Measurements from ENCODE around the gene RANGRF.

RANGRF gene

GRCh38 chr17:8266648-8267479 is 21.6 kb upstream of the RANGRF start:
- Mint-ChIP-seq H3K36me3 (peaks cover 13% of the 10 kb centered on the region), H3K27me3 (no peaks in the 10 kb centered on the region), H3K4me3 (no peak overlapping the region), H3K27ac (no peak overlapping the region), H3K9me3 (no peaks in the 10 kb centered on the region), H3K4me1 (no peaks in the 10 kb centered on the region)

GRCh38 chr17:8267480-8268147 is 20.9 kb upstream of the RANGRF start:
- Mint-ChIP-seq H3K4me3 (no peak overlapping the region), H3K27ac (no peak overlapping the region), H3K36me3 (peaks cover 13% of the 10 kb centered on the region), H3K4me1 (no peaks in the 10 kb centered on the region), H3K27me3 (no peaks in the 10 kb centered on the region), H3K9me3 (no peaks in the 10 kb centered on the region)

- H3K4me1 Mint-ChIP-seq: no peaks in the 10 kb centered on the region
Measured at GRCh38 chr17:8268550-8269298, 19.7 kb upstream of the RANGRF start.

GRCh38 chr17:8272421-8272820 is 16.0 kb upstream of the RANGRF start:
- Mint-ChIP-seq H3K27ac (no peak overlapping the region), H3K4me1 (no peaks in the 10 kb centered on the region), H3K27me3 (no peaks in the 10 kb centered on the region)

More at GRCh38 chr17:8268550-8269298, 19.7 kb upstream of the RANGRF start:
- Mint-ChIP-seq H3K36me3 (peaks cover 9% of the 10 kb centered on the region), H3K27me3 (no peaks in the 10 kb centered on the region), H3K27ac (no peak overlapping the region), H3K4me3 (no peak overlapping the region), H3K9me3 (no peaks in the 10 kb centered on the region)

GRCh38 chr17:8273884-8274444 is 14.5 kb upstream of the RANGRF start:
- Mint-ChIP-seq H3K9me3 (no peaks in the 10 kb centered on the region), H3K27me3 (no peaks in the 10 kb centered on the region), H3K27ac (no peak overlapping the region), H3K4me1 (no peaks in the 10 kb centered on the region), H3K36me3 (peaks cover 6% of the 10 kb centered on the region), H3K4me3 (no peak overlapping the region)

More at GRCh38 chr17:8272421-8272820, 16.0 kb upstream of the RANGRF start:
- Mint-ChIP-seq H3K36me3 (peaks cover 6% of the 10 kb centered on the region), H3K4me3 (no peak overlapping the region), H3K9me3 (no peaks in the 10 kb centered on the region)

- Mint-ChIP-seq H3K36me3 (peaks cover 6% of the 10 kb centered on the region), H3K9me3 (no peaks in the 10 kb centered on the region), H3K27me3 (no peaks in the 10 kb centered on the region), H3K4me3 (no peak overlapping the region), H3K27ac (no peak overlapping the region), H3K4me1 (no peaks in the 10 kb centered on the region)
Measured at GRCh38 chr17:8274816-8275215, 13.7 kb upstream of the RANGRF start.

GRCh38 chr17:8275421-8276290 is 12.8 kb upstream of the RANGRF start:
- no peaks in the 10 kb centered on the region for H3K9me3 Mint-ChIP-seq
- no peaks in the 10 kb centered on the region for H3K4me1 Mint-ChIP-seq
- H3K36me3 Mint-ChIP-seq: peaks cover 6% of the 10 kb centered on the region
- H3K4me3 Mint-ChIP-seq: no peak overlapping the region
- H3K27ac Mint-ChIP-seq: no peak overlapping the region
- H3K27me3 Mint-ChIP-seq: no peaks in the 10 kb centered on the region

GRCh38 chr17:8277317-8277716 is 11.2 kb upstream of the RANGRF start:
- H3K9me3 Mint-ChIP-seq: no peaks in the 10 kb centered on the region
- no peaks in the 10 kb centered on the region for H3K4me1 Mint-ChIP-seq
- H3K27me3 Mint-ChIP-seq: no peaks in the 10 kb centered on the region
- no peak overlapping the region for H3K27ac Mint-ChIP-seq
- no peaks in the 10 kb centered on the region for H3K36me3 Mint-ChIP-seq
- no peak overlapping the region for H3K4me3 Mint-ChIP-seq

- Mint-ChIP-seq H3K4me1 (no peaks in the 10 kb centered on the region), H3K36me3 (no peaks in the 10 kb centered on the region), H3K27me3 (no peaks in the 10 kb centered on the region), H3K4me3 (no peak overlapping the region), H3K9me3 (no peaks in the 10 kb centered on the region), H3K27ac (no peak overlapping the region)
Measured at GRCh38 chr17:8282345-8282744, 6.1 kb upstream of the RANGRF start.

GRCh38 chr17:8283356-8283755 is 5.1 kb upstream of the RANGRF start:
- no peaks in the 10 kb centered on the region for H3K27me3 Mint-ChIP-seq
- H3K4me1 Mint-ChIP-seq: peaks cover 7% of the 10 kb centered on the region
- H3K4me3 Mint-ChIP-seq: no peak overlapping the region
- H3K27ac Mint-ChIP-seq: no peak overlapping the region
- peaks cover 1% of the 10 kb centered on the region for H3K36me3 Mint-ChIP-seq
- H3K9me3 Mint-ChIP-seq: no peaks in the 10 kb centered on the region

GRCh38 chr17:8284126-8284525 is 4.3 kb upstream of the RANGRF start:
- Mint-ChIP-seq H3K4me1 (peaks cover 8% of the 10 kb centered on the region), H3K36me3 (peaks cover 1% of the 10 kb centered on the region), H3K4me3 (no peak overlapping the region), H3K9me3 (no peaks in the 10 kb centered on the region), H3K27ac (no peak overlapping the region), H3K27me3 (no peaks in the 10 kb centered on the region)

- Mint-ChIP-seq H3K4me1 (peaks cover 22% of the 10 kb centered on the region), H3K4me3 (no peak overlapping the region), H3K27ac (no peak overlapping the region), H3K36me3 (peaks cover 1% of the 10 kb centered on the region), H3K27me3 (no peaks in the 10 kb centered on the region), H3K9me3 (no peaks in the 10 kb centered on the region)
Measured at GRCh38 chr17:8285270-8286181, 2.9 kb upstream of the RANGRF start.

GRCh38 chr17:8287651-8288335 is 677 bp upstream of the RANGRF start:
- peak overlapping the region; percentile 97 for H3K27ac Mint-ChIP-seq
- peaks cover 32% of the 10 kb centered on the region for H3K4me1 Mint-ChIP-seq
- H3K36me3 Mint-ChIP-seq: peaks cover 1% of the 10 kb centered on the region
- no peaks in the 10 kb centered on the region for H3K27me3 Mint-ChIP-seq
- H3K4me3 Mint-ChIP-seq: peak overlapping the region; percentile 94
- H3K9me3 Mint-ChIP-seq: no peaks in the 10 kb centered on the region

GRCh38 chr17:8289103-8289397 is 580 bp downstream of the RANGRF start:
- Mint-ChIP-seq H3K36me3 (peaks cover 1% of the 10 kb centered on the region), H3K4me3 (peak overlapping the region; percentile 94), H3K27me3 (no peaks in the 10 kb centered on the region), H3K27ac (peak overlapping the region; percentile 97), H3K4me1 (peaks cover 38% of the 10 kb centered on the region), H3K9me3 (no peaks in the 10 kb centered on the region)

Measured in activated naive CD4-positive, alpha-beta T cell treated with anti-CD3 and anti-CD28 coated beads, Interleukin-2, amount 50 U/mL, for 24 hours (primary cell).